A549 (cell line): ENCODE data around the gene PLCB2. TPM values are rescaled to one million over a fixed set of nuclear protein-coding genes. Genes with fewer than 3 reads are reported as not detected.

Source experiments
- ATAC-seq, 2 experiments: fragments of 200-7000 bp in 1 of 2; fragments of >200 bp in 1 of 2; cut with Nextera tagmentation in 1 of 2; cut with Tn5 transposase in 1 of 2; 3 replicates each; pipeline versions ENCODE4 v1.8.0 to v1.9.1; 2018 to 2020; ENCODE audit warnings: mild to moderate bottlenecking in 1 of 2, moderate library complexity in 1 of 2
- CTCF ChIA-PET: fragments of 300-600 bp; sonication (Branson Sonifier 250); formaldehyde crosslinking; extraction: SDS; loops from one replicate; lab custom pipeline; 2021; ENCODE audit warnings: antibody characterized with exemption, inconsistent platforms; lab: Yijun Ruan, JAX
- POLR2A ChIA-PET: fragments of 350-600 bp; formaldehyde crosslinking; extraction: SDS; loops from one replicate; lab custom pipeline; 2021; ENCODE audit warnings: antibody characterized with exemption, inconsistent platforms; lab: Yijun Ruan, JAX
- DNase-seq, 2 experiments: peaks; one replicate each; pipeline versions ENCODE4 v3.0.0 to v3.0.0-alpha.2; 2011 to 2016; ENCODE audit warnings: low read depth in 1 of 2, low spot score in 1 of 2
- FAIRE-seq: peaks from 2 replicates; lab custom pipeline; 2011; peaks lifted over from hg19 to GRCh38; lab: Jason Lieb, UNC
- H3K27ac ChIP-seq, 2 experiments: fragments of >200 bp; sonication (Bioruptor Twin); formaldehyde crosslinking; 3 replicates each; pipeline ENCODE4 v1.5.1; 2016 to 2017
- H3K4me1 ChIP-seq: fragments of >200 bp; sonication (Bioruptor Twin); formaldehyde crosslinking; 3 replicates; pipeline ENCODE4 v1.6.1; 2016
- H3K4me2 ChIP-seq: fragments of >200 bp; sonication (Bioruptor Twin); formaldehyde crosslinking; 3 replicates; pipeline ENCODE4 v1.6.1; 2016
- H3K4me3 ChIP-seq: fragments of >200 bp; sonication (Bioruptor Twin); formaldehyde crosslinking; 3 replicates; pipeline ENCODE4 v1.5.1; 2016
- H3K9me3 ChIP-seq: fragments of >200 bp; sonication (Bioruptor Twin); formaldehyde crosslinking; 3 replicates; pipeline ENCODE4 v1.6.1; 2016
- ATOH8 ChIP-seq: fragments of 250-450 bp; sonication (Bioruptor Pico); IDR thresholded peaks from 2 replicates; pipeline ENCODE4 v1.5.0; 2020; ENCODE audit warnings: low read depth, mild to moderate bottlenecking, moderate library complexity
- BCL3 ChIP-seq: fragments of >200 bp; sonication (Bioruptor Twin); formaldehyde crosslinking; IDR thresholded peaks from 3 replicates; pipeline ENCODE4 v1.6.1; 2016
- BHLHE40 ChIP-seq: IDR thresholded peaks from 2 replicates; pipeline ENCODE4 v1.6.1; 2012; ENCODE audit warnings: low read depth, low read length, inconsistent platforms
- CBX2 ChIP-seq: fragments of 200-600 bp; sonication (generic); IDR thresholded peaks from 2 replicates; pipeline ENCODE4 v1.6.1; 2016; ENCODE audit warnings: low read depth, mild to moderate bottlenecking, borderline replicate concordance
- CHD2 ChIP-seq: fragments of 150-350 bp; IDR thresholded peaks from 2 replicates; pipeline ENCODE4 v1.6.1; 2014; ENCODE audit warnings: low read length; ENCODE audit not compliant: partially characterized antibody
- CTCF ChIP-seq: fragments of >200 bp; sonication (Bioruptor Twin); formaldehyde crosslinking; IDR thresholded peaks from 3 replicates; pipeline ENCODE4 v1.5.1; 2016
- FOSB ChIP-seq: fragments of 250-450 bp; sonication (Bioruptor Pico); IDR thresholded peaks from 2 replicates; pipeline ENCODE4 v1.5.0; 2020; ENCODE audit warnings: mild to moderate bottlenecking, moderate library complexity
- HDAC2 ChIP-seq: fragments of 200-600 bp; sonication (generic); IDR thresholded peaks from 2 replicates; pipeline ENCODE4 v1.6.1; 2016
- HEYL ChIP-seq: fragments of 250-450 bp; sonication (Bioruptor Pico); IDR thresholded peaks from 2 replicates; pipeline ENCODE4 v1.8.0; 2021; ENCODE audit warnings: mild to moderate bottlenecking, moderate library complexity
- HOXB13 ChIP-seq: fragments of 250-450 bp; sonication (Bioruptor Pico); IDR thresholded peaks from 2 replicates; pipeline ENCODE4 v1.5.0; 2020; ENCODE audit warnings: low read depth, mild to moderate bottlenecking, moderate library complexity
- JUN ChIP-seq, 2 experiments: fragments of >200 bp; sonication (Bioruptor Twin); formaldehyde crosslinking; IDR thresholded peaks; 2 replicates in 1 of 2; 3 replicates in 1 of 2; pipeline ENCODE4 v1.6.1; 2016 to 2017
- KDM1A ChIP-seq: fragments of 200-600 bp; sonication (generic); IDR thresholded peaks from 2 replicates; pipeline ENCODE4 v1.6.1; 2016; ENCODE audit warnings: low read depth, mild to moderate bottlenecking
- MAZ ChIP-seq: fragments of 150-350 bp; IDR thresholded peaks from 2 replicates; pipeline ENCODE4 v1.6.1; 2014; ENCODE audit warnings: antibody characterized with exemption, low read depth, low read length, borderline replicate concordance
- NFE2L2 ChIP-seq: fragments of 150-350 bp; conservative IDR thresholded peaks from 2 replicates; pipeline ENCODE4 v1.6.1; 2014; ENCODE audit warnings: low read length
- NPAS2 ChIP-seq: fragments of 250-450 bp; sonication (Bioruptor Pico); IDR thresholded peaks from 2 replicates; pipeline ENCODE4 v1.8.0; 2022; ENCODE audit warnings: mild to moderate bottlenecking, moderate library complexity, borderline replicate concordance
- PBX3 ChIP-seq: IDR thresholded peaks from 2 replicates; pipeline ENCODE4 v1.6.1; 2012
- POLR2AphosphoS2 ChIP-seq: conservative IDR thresholded peaks from 2 replicates; pipeline ENCODE4 v1.6.1; 2012; ENCODE audit warnings: low read length, improper control_type of control experiment, inconsistent platforms
- RAD21 ChIP-seq, 2 experiments: fragments of >200 bp in 1 of 2; sonication (Bioruptor Twin) in 1 of 2; formaldehyde crosslinking in 1 of 2; IDR thresholded peaks in 1 of 2; conservative IDR thresholded peaks in 1 of 2; 2 replicates in 1 of 2; 3 replicates in 1 of 2; pipeline ENCODE4 v1.6.1; 2012 to 2018; ENCODE audit warnings: inconsistent platforms in 1 of 2
- RARB ChIP-seq: fragments of 250-450 bp; sonication (Bioruptor Pico); IDR thresholded peaks from 2 replicates; pipeline ENCODE4 v1.8.0; 2021; ENCODE audit warnings: mild to moderate bottlenecking, moderate library complexity
- RCOR1 ChIP-seq: fragments of 150-350 bp; IDR thresholded peaks from 2 replicates; pipeline ENCODE4 v1.6.1; 2014; ENCODE audit warnings: antibody characterized with exemption, low read length, low read depth
- REST ChIP-seq: fragments of 200-600 bp; sonication (generic); IDR thresholded peaks from 2 replicates; pipeline ENCODE4 v1.6.1; 2016; ENCODE audit warnings: antibody characterized with exemption, mild to moderate bottlenecking, moderate library complexity
- RFX5 ChIP-seq: fragments of 450-650 bp; IDR thresholded peaks from 2 replicates; pipeline ENCODE4 v1.7.1; 2014; ENCODE audit warnings: antibody characterized with exemption, mild to moderate bottlenecking, moderate library complexity
- SREBF2 ChIP-seq: fragments of 450-650 bp; IDR thresholded peaks from 2 replicates; pipeline ENCODE4 v1.6.1; 2014; ENCODE audit warnings: mild to moderate bottlenecking, moderate library complexity
- ZC3H11A ChIP-seq: fragments of 450-650 bp; IDR thresholded peaks from 2 replicates; pipeline ENCODE4 v1.6.1; 2014; ENCODE audit warnings: antibody characterized with exemption, mild to moderate bottlenecking
- ZFP36 ChIP-seq: fragments of 450-650 bp; IDR thresholded peaks from 2 replicates; pipeline ENCODE4 v1.6.1; 2014; ENCODE audit warnings: borderline replicate concordance; ENCODE audit not compliant: partially characterized antibody
- ZNF302 ChIP-seq: fragments of 250-450 bp; sonication (Bioruptor Pico); IDR thresholded peaks from 2 replicates; pipeline ENCODE4 v1.9.0; 2021; ENCODE audit warnings: inconsistent platforms, mild to moderate bottlenecking, moderate library complexity
- ZSCAN20 ChIP-seq: fragments of 250-450 bp; sonication (Bioruptor Pico); IDR thresholded peaks from 2 replicates; pipeline ENCODE4 v1.8.0; 2022; ENCODE audit warnings: mild to moderate bottlenecking, moderate library complexity
- WGBS: methylation state at CpG from one replicate; pipeline ENCODE4 v1.1.6; 2017; ENCODE audit errors: missing lambda C conversion rate; 5-methylcytosine and 5-hydroxymethylcytosine counted together
- polyA plus RNA-seq, 4 experiments: library from polyadenylated mRNA; depleted of rRNA in 3 of 4; stranded (reverse); fragments of >200 nt; fragmentation: RNase III in 1 of 4; extraction: RNeasy Plus Mini Kit Qiagen cat#74134 plus additional on column Dnase treatment in 1 of 4; gene quantifications; 2 replicates in 3 of 4; 3 replicates in 1 of 4; pipeline ENCODE4 v1.2.3, GENCODE V29; 2011 to 2017

The PLCB2 gene
- polyA plus RNA-seq, 2 of the 4 experiments (the other 2 are of a cell fraction), result 0.30 to 0.49 TPM

- H3K4me2 ChIP-seq, result peak overlapping the region; percentile 44; the same call in 2 of the 3 replicates
- no peaks in the 10 kb centered on the region for H3K9me3 ChIP-seq
- peak overlapping the region; percentile 24; the same call in 1 of the 3 replicates for H3K4me3 ChIP-seq
- ChIA-PET POLR2A (no interaction called here), CTCF (interaction anchor here (19.1 kb wide), 1 partner anchor 23 kb away, joined by 248 read pairs; no protein-coding TSS in a partner anchor)
- FAIRE-seq (no peak), DNase-seq (no peak)
- H3K27ac ChIP-seq, result peak overlapping the region in 1 of 2 experiments; percentile 46; a peak in 1 of 6 replicates
- WGBS, result 59% methylated on average over 23 of the region's 82 CpGs
- no peak for TF ChIP-seq NFE2L2
- no peak for TF ChIP-seq ZFP36
- no peak for TF ChIP-seq POLR2AphosphoS2
- no peak for TF ChIP-seq CBX2
- no peak for TF ChIP-seq CHD2
- TF ChIP-seq ZSCAN20 (CRISPR knock-in tag), result no peak
- no peak for TF ChIP-seq HDAC2
- no peak for TF ChIP-seq BHLHE40
- no peak for TF ChIP-seq NPAS2 (CRISPR knock-in tag)
- no peak for TF ChIP-seq ZC3H11A
- no peak for TF ChIP-seq RARB (CRISPR knock-in tag)
- TF ChIP-seq, all 56 proteins: peak for 0
- no peak; a peak in 2 of 6 replicates for ATAC-seq
- H3K4me1 ChIP-seq, result no peaks in the 10 kb centered on the region
Observed at GRCh38 chr15:40252438-40253166, 55.1 kb downstream of the PLCB2 start.

- H3K4me1 ChIP-seq, result no peaks in the 10 kb centered on the region
- POLR2A ChIA-PET, result no interaction called here
- H3K4me3 ChIP-seq, result no peak overlapping the region
- TF ChIP-seq FOSB (no peak), PBX3 (no peak), BCL3 (no peak), POLR2AphosphoS2 (no peak), ZNF302 (CRISPR knock-in tag) (no peak), ZSCAN20 (CRISPR knock-in tag) (no peak), RAD21 (conservative IDR thresholded peaks at IDR 0.05 in 1 of 2, IDR thresholded peaks at IDR 0.05 in 1 of 2) (no peak), HEYL (no peak), RFX5 (no peak), ATOH8 (no peak), CBX2 (no peak), CTCF (no peak), BHLHE40 (no peak), REST (no peak), KDM1A (no peak), JUN (IDR thresholded peaks at IDR 0.05) (no peak), MAZ (no peak), SREBF2 (no peak), HOXB13 (CRISPR knock-in tag) (no peak), RCOR1 (no peak)
- CTCF ChIA-PET, result no interaction called here
- no peaks in the 10 kb centered on the region for H3K9me3 ChIP-seq
- no peak overlapping the region for H3K27ac ChIP-seq
- H3K4me2 ChIP-seq, result no peak overlapping the region
- FAIRE-seq (no peak), ATAC-seq (no peak), DNase-seq (no peak)
- WGBS, result 93% methylated on average over 20 of the region's 27 CpGs
Observed at GRCh38 chr15:40252141-40252437, 55.6 kb downstream of the PLCB2 start.
